Hair follicle dermal papilla cell (primary cell): ENCODE measurements around the gene PPP2R5D. TPM values are rescaled to one million over a fixed set of nuclear protein-coding genes. Genes with fewer than 3 reads are reported as not detected.

ENCODE experiments used
- total RNA-seq: library from RNA; depleted of rRNA; stranded (reverse); fragments of >200 nt; gene quantifications from 2 replicates; pipeline ENCODE4 v1.2.3, GENCODE V29; 2012

Gene PPP2R5D
- total RNA-seq, result 36.2 and 41.2 TPM in 2 replicates

DNA sequence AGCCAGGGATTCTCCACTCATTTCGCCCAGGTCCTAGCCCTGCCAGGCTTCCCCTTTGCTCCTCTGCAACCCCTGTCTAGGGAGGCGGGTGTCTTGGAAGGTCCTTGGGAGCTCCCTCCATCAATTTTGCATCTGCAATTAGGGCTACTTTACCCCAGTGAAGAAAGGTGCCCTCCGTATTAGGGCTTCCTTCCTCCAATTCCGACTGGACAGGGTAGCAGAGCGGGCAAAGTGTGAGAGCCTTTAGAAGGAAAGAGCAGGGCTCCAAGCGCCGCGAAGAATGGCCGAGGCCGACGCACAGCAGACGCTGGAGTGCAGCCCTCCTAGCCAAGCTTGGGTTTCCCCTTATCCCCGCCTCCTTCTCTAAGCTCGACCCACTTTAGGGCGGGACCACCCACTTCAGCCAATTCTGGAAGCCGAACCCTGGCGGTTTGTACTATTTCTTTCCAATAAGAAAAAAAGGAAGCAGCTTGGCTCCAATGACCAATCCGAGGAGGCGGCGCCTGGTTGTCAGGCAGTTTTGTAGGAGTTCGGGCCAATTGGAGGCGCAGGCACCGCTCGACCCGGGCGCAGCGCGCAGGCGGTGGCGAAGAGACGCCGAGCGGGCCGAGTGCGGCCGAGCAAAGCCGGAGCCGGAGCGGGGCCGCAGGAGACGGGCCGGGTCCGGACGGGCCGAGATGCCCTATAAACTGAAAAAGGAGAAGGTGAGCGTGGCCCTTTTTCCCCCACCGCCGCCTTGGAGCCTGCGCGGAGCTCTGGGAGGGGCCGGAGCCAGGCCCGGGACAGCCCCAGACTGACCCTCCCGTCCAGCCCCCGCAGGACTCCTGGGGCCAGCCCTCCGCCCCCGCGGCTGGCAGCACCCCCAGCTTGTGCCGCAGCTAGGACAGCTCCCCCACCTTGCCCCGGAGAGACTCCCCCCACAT, at the start of gene PPP2R5D:
TSS of gene PPP2R5D (plus strand) at position 570 of the 923 bp plus-strand sequence. CDS start at position 678, 108 bp downstream.

DNA sequence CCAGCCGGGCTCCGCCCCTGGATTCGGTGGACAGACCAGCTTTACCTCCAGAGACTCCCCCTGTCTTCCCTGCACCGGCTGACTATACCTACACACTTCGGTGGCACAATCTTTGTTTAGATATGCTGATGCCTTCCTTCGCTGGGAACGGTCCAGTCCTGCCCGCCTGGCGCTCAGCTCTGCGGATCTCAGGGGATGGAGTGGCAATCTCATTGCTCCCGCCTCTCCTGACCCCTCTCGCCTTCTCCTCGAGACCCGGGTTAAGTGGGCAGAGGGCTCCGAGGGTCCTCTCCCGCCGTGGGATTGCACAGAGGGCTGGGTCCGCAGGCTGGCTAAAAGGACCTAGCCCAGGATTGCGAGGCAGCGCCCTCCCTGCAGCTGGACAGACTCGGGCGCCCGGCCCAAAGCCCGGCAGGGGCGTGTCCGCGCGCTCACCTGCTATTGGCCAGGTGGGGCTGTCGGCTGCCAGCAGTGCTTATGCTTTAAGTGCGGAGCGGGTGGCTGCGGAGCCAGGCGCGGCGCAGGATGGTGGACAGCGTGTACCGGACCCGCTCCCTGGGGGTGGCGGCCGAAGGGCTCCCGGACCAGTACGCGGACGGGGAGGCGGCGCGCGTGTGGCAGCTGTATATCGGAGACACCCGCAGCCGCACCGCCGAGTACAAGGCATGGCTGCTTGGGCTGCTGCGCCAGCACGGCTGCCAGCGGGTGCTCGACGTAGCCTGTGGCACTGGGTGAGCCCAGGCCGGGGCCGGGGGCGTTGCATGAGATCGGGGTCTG, 23.9 kb upstream of the PPP2R5D start, which contains the start of gene GNMT:
TSS of gene GNMT (plus strand) at position 512 of the 777 bp plus-strand sequence. CDS start at position 526, 14 bp downstream.

DNA sequence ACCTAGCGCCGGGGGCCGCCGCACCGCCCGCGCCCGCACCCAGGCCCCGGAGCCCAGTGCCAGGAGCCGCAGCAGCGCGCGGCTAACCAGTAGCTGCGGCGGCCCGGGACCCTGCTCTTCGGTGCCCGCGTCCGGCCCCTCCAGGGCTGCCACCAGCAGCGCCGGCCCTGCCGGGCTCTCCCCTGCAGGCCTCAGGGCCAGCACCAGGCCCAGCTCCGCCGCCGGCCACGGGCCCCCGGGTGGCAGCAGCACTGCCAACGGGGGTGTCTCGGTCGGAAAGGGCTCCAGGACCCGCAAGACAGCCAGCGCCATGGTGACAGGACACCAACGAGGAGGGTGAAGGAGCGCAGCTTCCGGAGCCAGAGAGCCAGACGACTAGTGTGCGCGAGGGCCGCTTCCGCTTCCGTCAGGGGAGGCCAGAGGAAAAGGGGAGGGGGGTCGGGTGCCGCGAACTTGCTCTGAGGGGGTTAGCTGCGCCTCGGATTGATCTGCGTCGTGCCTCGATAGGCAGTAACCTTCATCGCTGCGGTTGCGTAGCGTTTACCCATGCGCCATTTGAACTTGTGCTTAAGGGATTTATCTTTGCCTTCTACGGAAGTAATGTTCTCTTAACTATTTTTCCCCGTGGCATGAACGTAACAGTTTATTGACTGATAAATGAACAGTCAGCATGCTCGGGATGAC, 5.4 kb upstream of the PPP2R5D start, which contains the start of gene PEX6:
TSS of gene PEX6 (minus strand) at position 343 of the 684 bp plus-strand sequence. CDS start at position 312, 31 bp downstream.

DNA sequence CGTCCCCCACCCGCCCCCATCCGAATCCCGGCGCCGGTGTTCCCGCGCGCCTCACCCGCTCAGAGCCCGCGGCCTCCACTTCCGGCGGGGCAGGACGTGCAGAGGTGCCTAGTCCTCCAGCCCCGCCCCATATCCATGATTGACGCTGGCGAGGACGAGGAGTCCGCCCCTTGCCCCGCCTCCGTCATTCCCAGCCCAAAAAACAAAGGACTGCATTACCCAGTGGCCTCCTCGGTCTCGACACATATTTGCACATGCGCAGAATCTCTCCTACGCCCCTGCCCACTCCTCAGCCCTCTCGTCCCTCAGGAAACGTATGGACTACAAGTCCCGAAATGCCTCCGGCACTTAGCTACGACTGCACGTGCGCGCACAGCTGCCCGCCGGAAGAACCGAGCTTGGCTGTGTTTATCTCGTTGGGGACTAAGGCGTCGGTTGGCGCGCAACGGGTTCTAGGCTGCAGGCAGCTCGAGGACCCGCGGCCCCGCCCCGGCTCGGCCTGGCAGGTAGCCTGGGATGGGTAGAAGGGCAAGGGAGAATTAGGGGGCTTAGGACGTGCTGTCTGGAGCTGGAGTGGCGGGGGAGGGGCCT, 29.6 kb downstream of the PPP2R5D start, which contains the start of the genes KLHDC3 and MEA1:
TSS of gene KLHDC3 (plus strand) at position 407 of the 591 bp plus-strand sequence. CDS start 2,944 bp downstream, outside the sequence.
TSS of gene MEA1 (minus strand) at position 104 of the 591 bp plus-strand sequence. CDS start 133 bp downstream, outside the sequence.

DNA sequence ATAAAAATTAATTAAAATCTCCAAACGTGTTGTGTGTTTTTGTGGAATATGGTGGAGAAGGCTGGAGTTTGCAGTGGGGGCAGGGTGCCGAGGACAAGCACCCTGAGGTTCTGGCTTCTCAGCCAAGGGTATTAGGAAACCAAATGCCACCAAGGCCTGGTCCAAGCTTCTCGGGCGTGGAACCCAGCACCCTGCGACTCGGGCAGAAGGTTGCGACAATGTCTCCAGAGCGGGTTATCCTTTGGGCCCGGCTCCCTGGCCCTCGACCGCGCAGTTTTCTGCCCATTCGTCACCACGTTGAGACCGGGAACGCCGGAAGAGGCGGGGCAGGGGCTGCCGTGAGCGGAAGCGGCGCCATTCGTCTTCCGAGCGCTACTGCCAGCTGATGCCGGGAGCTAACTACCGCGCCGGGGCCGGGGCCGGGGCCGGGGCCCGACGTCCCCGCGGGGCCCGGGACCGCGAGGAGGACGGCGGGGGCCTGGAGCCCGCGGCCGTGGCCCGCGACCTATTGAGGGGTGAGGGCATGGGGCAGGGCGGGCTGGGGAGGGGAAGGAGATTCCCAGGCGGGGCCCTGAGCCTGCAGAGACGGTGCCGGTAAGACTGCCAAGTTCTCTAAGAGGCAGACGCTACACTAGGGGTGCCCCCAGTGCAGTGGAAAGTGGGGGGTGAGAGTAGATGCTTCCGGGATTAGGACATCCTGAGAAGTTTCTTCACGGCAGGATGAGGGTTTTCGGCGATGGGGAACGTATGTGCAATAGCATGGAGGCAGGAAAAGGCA, 37.1 kb downstream of the PPP2R5D start, which contains the start of gene RRP36:
TSS of gene RRP36 (plus strand) at position 354 of the 778 bp plus-strand sequence. CDS start at position 386, 32 bp downstream.

DNA sequence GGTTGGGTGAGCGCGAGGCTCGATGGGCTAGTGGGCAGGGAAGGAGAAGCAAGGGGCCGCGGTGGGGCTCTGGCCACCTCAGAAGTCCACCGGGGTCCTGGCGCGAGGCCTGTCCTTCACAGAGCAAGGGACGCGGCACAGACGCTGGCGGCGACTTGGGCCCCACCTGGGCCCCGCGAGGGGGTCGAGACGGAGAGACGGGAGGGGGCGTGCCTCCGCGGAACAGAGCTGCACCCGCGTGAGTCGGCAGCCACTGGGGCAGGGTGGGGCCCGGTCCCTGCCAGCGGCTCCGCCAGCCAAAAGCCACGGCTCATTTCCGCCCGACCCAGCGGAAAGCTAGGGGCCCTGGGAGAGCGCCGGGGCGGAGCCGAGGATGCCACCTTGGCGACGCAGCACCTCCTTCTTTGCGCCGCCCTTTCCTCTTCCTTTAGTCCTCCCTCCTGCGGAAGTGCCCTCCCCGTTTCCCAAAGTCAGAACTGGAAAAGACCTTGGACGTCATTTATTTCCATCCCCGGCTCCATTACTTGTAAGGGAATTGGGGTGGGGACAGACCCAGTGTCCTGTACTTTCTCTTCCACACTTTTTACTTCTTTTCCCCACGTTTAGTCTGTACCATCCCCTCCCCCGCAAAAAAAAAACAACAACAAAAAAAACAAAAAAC, 69.3 kb downstream of the PPP2R5D start, which contains the start of gene CUL7:
TSS of gene CUL7 (minus strand) at position 307 of the 661 bp plus-strand sequence. CDS start 1,063 bp downstream, outside the sequence.

DNA sequence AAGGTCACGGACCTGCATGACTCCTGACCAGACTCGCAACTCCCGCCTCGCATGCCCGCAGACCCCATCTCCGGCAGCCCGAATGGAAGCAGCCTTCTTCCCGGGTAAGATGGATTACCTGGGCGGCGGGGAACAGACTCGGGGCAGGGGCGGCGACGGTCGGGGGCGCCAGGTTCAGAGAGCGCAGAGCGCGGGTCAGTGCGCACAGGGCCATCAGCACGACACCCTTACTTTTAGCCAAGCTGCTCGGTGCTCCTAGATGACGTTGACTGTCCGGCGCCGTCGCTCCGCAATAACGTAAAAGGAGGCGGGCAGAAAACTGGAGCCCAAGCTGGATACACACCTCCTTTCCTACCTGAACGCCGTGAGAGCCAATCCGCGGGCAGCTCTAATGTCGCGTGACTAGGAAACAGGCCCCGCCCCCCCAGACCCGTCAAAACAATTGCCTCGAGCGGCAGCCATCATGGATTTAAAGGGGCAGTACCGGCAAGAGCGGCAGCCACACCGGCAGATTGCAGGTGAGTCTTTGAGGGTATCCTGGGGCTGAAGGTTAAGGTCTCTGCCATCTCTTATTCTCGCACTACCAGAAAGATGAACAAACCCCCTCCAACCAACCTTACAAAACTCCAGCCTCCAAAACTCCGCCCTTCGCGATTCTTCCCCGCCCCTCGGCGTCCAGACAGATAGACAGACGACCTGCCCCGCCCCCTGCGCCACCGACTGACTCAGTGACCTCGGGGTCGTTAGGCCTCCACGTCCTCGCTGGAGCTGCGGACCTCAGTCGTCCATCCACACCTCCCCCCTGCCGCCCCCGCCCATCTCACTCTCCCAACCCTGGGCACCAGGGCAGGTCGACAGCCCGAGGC, 75.0 kb downstream of the PPP2R5D start, which contains the start of the genes KLC4 and MRPL2:
TSS of gene KLC4 (plus strand) at position 464 of the 866 bp plus-strand sequence. CDS start 1,705 bp downstream, outside the sequence.
TSS of gene MRPL2 (minus strand) at position 267 of the 866 bp plus-strand sequence. CDS start at position 214, 53 bp downstream.

Other genes starting within 250 kb of the PPP2R5D start
- gene TBCC, start 238.5 kb upstream of the PPP2R5D start, total RNA-seq, result 36.8 and 40.1 TPM in 2 replicates
- 9.8 and 10.5 TPM in 2 replicates for gene BICRAL, start 202.5 kb upstream of the PPP2R5D start, total RNA-seq
- 81.2 and 95.1 TPM in 2 replicates for gene RPL7L1, start 105.0 kb upstream of the PPP2R5D start, total RNA-seq
- gene PTCRA, start 68.5 kb upstream of the PPP2R5D start, total RNA-seq, result not detected in 2 replicates
- 31.5 and 36.7 TPM in 2 replicates for gene CNPY3, start 55.1 kb upstream of the PPP2R5D start, total RNA-seq
- 0.16 and 0.36 TPM in 2 replicates for gene GNMT, start 23.8 kb upstream of the PPP2R5D start, total RNA-seq
- 32.2 and 48.8 TPM in 2 replicates for gene PEX6, start 5.4 kb upstream of the PPP2R5D start, total RNA-seq
- 26.4 and 29.3 TPM in 2 replicates for gene MEA1, start 29.4 kb downstream of the PPP2R5D start, total RNA-seq
- gene KLHDC3, start 29.7 kb downstream of the PPP2R5D start, total RNA-seq, result 111 and 112 TPM in 2 replicates
- gene RRP36, start 37.1 kb downstream of the PPP2R5D start, total RNA-seq, result 75.5 and 82.8 TPM in 2 replicates
- 87.6 and 93.6 TPM in 2 replicates for gene CUL7, start 69.3 kb downstream of the PPP2R5D start, total RNA-seq
- gene MRPL2, start 74.9 kb downstream of the PPP2R5D start, total RNA-seq, result 13.7 and 14.4 TPM in 2 replicates
- 17.2 and 20.1 TPM in 2 replicates for gene KLC4, start 75.1 kb downstream of the PPP2R5D start, total RNA-seq
- 361 and 514 TPM in 2 replicates for gene PTK7, start 91.7 kb downstream of the PPP2R5D start, total RNA-seq
- gene SRF, start 186.7 kb downstream of the PPP2R5D start, total RNA-seq, result 59.1 and 64.4 TPM in 2 replicates
- gene CUL9, start 197.6 kb downstream of the PPP2R5D start, total RNA-seq, result 21.9 and 32.8 TPM in 2 replicates
- 31.8 and 43.1 TPM in 2 replicates for gene DNPH1, start 244.9 kb downstream of the PPP2R5D start, total RNA-seq